Activated T-helper 9 cell treated with anti-CD3 and anti-CD28 coated beads, Interleukin-2, amount 50 U/mL, for 16 hours (primary cell): ENCODE measurements around the gene OSGEP.
"Not testable (repeated sequence)": the region's sequence is repeated elsewhere in the genome, so short reads cannot be mapped to it uniquely, and the experiment has no call there.

Experiments used
- DNase-seq: peaks from one replicate; pipeline ENCODE4 v3.0.0-alpha.2; 2020; ENCODE audit warnings: low read depth

OSGEP gene

DNA sequence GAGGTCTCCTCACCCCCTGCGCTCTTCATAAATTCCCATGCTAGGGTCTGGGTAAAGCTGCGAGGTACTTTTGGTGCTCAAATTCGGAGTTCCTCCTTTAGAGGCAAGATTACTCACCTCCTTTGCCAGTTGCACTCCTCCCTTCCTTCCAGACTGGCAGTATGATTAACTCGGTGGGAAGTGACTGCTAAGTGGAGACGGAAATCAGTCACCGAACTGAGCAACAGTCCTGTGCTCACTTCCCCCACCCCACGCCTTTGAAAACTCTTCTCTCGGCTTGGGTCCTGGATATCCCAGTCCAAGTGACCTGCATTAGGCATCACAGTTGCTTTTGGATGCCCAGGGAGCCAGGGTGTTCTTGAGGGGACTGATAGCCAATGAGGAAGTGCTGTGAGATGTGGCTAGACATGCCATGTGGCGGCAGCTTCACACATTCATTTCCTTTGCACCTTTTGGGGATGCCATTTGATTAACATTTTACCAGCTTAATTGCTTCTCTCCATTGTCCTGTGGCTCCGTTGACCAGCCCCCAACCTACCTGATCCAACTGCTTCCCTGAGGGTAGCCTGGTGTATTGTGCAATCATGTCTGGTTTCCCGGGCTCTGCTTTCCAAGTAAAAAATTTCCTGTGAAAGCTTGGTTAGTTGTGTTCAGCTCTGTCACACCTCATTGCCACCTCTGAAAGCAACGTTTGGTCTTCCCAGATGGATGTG is 15.4 kb upstream of the OSGEP start:
- DNase-seq = peak; percentile 38

DNA sequence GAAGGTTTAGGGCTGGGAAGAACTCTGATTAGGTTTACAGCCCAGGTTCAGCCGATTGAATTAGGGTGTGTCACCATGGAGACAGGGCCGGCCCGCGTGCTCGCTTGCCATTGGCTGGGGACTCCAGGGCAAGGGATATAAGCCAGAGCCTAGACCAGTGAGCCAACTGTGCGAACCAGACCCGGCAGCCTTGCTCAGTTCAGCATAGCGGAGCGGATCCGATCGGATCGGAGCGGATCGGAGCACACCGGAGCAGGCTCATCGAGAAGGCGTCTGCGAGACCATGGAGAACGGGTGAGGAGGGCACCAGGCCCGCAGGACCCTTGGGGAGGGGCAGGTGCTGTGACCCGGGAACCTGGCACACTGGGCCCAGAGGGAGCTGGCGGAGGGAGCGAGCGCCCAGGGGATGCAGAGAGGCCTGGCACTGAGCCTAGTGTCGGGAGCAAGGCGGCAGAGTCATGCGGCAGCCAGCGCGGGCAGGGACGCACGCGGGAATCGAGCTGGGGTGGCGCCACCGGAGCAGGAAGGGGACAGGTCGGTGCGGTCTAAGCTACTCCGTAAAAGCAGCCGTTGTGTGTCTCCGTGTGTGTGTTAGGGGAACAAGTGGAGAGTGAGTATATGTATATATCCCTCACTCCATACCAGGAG is 14.8 kb upstream of the OSGEP start, which contains the start of gene PNP:
Gene PNP (plus strand): TSS at position 165 of the 648 bp plus-strand sequence. CDS start 119 bp downstream, at position 284.
- DNase-seq = peak; percentile 82

DNA sequence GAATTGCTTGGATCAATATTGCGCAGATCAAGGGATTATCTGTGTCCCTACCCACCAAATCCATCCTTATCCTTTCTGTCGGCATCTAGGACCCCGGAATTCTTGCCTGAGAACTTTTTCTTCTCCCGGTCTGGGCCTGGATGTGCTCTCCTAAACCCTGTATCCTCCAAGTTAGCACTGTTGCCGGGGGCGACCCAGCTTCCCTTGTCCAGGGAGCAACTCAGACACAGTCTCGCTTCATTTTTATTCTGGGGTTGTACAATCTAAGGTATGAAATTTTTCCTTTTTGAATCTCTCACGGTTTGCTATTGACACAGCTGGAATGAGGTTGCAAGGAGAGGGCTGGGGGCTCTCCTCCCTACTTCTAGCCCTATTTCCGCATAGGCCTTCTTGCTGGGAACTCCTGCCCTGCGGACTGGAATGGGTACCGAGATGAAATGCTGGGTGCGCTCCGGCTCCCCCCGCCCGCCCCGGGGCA is 14.2 kb upstream of the OSGEP start:
- no peak for DNase-seq

DNA sequence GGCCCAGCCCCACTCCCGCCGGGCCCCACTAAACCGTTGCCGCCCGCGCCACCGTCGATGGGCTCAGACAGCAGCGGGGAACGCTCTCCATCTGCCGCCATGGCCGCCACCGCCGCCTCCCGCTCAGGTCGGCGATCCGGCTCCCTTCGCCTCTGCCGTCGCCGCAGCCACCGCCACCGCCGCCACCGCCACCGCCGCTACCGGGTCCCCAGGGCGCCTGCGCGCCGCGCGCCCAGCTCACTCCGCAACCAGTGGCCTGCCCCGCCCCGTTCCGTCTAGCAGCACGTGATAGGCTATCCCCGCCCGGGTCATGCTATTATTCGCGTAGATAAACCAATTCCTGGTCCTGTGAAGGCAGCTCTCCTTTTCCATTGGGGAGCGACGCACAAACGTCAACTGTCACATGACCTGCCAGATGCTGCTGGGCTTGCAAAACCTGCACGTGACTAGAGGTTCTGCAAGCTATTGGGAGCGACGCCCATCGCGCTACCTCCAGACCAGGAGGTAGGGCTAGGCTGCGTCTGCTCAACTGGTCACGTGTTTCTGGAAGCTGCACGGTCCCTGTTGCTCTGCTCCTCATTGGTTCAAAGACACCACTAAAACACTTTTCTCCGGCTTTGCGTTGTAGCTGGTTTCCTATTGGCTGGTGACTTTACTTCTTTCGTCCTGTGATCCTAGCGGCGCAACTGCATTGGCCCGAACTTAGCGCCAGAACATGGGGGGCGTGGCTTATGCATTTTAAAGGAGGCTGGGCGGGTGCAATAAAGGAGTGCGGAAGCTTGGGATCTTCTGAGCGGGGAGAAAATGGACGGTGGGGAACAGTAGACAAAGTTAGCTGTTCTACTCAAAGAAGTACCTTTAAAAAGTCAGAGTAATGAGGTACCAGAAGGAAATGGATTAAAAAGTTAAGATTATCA is 6.9 kb upstream of the OSGEP start, which contains the start of gene PIP4P1:
Gene PIP4P1 (minus strand): TSS at position 210 of the 917 bp plus-strand sequence. CDS start 109 bp downstream, at position 101.
- peak; percentile 97 for DNase-seq

DNA sequence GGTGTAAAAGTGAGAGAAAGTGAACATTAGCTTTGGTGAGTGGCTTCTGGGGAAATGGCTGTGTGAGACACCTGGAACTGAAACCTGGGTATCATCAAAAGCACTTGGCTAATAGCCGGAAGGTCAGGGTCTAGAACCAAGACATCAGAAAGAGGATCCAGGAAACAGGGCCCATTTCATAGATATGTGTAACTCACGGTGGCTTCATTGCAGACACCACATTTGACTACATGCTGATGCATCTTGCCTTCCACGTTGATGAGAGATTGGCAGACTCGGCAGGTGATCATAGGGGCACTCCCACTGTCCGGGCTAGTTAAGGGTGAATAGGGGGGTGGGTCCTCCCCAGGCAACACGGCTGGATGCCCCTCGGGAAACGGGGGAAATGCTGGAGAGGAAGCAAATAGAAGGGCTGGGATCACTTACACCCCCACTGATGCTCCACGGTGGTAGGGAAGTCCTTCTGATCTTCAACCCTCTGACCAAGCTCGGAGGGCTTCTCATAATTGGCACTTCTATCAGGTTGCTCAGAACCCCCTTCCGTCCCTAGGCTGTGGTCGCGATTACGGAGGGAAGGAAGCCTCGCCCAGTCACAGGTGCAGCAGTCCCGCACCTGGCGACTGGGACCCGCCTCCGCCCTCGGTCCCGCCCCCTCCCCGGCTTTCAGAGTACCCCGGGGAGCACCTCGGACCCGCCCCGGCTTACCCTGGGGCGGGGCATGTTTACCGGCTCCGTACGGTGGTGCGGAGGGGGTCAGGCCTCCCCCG is 6.0 kb upstream of the OSGEP start:
- DNase-seq = peak; percentile 37

DNA sequence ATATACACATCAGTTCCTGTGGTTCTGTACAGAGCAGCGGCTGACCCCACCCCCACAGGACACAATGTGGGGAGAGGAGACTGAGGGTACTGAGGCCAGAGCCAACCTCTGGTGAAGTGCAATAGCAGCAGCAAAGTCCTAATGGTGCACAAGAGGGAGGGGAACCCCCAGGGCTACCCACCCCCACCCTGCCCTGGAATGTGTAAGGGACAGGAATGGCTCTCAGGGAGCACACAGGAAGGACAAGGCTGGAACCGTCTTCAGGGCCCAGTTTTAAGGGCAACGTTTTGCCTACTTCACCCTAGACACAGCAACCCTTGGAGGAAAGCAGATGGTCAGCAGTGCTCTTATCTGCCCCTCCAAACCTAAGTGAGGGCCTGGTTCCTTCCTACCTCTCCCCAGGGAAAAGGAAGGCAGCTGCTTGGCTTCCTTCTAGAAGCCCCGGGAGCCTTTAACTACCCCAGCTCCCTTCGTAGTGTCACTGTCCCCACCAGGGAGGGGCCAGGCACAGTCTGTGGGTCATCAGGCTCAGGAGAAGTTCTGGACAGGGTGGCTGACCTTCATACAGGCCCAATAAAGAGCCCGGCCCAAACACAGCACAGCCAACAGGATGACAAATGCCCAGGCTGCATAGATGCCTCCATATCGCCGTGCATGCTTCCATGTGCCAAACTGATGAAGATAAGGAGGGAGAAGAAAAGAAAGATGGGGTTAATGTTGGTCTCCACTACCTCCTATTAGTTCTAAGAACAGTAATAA is 3.6 kb upstream of the OSGEP start:
- DNase-seq = no peak

DNA sequence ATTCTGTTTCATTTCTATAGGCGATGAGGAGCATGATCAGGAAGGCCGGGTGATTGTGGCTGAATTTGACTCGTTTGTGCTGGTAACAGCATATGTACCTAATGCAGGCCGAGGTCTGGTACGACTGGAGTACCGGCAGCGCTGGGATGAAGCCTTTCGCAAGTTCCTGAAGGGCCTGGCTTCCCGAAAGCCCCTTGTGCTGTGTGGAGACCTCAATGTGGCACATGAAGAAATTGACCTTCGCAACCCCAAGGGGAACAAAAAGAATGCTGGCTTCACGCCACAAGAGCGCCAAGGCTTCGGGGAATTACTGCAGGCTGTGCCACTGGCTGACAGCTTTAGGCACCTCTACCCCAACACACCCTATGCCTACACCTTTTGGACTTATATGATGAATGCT is 2.4 kb upstream of the OSGEP start:
- no peak for DNase-seq

DNA sequence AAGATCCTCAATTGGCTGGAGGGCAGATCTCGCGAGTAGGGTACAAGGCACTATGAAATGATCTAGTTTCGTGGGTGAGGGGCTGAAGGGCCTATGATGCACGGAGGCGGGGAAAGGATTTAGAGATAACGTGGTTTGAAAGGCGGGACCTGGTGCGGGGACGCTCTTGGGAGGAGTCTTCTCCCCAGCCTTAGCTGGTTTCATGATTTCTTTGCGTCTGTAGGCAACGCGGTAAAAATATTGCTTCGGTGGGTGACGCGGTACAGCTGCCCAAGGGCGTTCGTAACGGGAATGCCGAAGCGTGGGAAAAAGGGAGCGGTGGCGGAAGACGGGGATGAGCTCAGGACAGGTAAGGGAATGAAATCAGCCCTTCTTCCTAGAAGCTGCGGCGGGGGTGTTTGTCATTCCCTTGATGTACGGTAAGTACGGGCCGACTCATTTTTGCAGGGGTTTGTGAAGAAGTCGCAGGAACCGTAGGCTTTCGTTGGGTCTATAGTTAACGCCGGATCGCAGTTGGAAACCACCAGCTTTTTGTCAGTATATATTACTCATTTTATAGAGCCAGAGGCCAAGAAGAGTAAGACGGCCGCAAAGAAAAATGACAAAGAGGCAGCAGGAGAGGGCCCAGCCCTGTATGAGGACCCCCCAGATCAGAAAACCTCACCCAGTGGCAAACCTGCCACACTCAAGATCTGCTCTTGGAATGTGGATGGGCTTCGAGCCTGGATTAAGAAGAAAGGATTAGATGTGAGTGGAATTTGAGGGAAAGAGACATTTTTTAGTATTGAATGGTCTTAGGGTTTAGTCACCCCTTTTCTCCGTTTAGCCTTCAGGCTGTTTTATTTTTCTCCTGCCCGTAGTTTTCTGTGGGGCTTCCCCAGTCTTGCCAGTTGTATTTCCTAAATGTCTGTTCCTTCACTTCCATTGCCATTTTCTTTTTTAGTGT is 1.0 kb upstream of the OSGEP start:
- DNase-seq = peak; percentile 56

DNA sequence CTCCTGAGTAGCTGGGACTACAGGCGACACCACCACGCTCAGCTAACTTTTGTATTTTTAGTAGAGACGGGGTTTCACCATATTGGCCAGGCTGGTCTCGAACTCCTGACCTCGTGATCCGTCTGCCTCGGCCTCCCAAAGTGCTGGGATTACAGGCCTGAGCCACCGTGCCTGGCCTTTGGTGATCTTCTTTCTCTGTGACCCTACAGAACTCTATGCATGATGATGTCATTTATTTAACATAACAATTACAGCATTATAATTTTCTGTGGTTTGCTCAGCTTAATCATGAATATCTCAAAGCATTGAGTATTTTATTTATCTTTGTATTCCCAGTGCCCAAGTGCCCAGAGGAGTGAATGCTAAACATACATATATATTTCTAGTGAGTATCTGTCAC is 1.8 kb downstream of the OSGEP start:
- DNase-seq = not testable (repeated sequence)

DNA sequence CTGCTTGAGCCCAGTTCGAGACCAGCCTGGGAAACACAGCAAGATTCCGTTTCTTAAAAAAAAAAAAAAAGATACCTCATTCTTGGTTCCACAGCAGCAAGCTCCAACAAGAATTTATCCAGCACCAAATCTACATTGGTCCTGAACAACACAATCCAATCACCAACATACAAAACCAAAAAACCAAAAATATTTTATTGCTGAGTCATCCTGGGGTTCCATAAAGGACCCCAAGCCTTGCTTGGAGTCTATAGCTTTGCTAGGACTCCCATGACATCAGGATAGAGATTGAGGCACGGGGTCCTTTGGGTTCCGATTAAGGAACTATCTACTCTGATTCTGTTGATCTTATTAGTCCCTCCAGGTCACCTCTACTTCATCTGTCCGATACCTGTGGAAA is 7.7 kb downstream of the OSGEP start:
- DNase-seq = no peak

DNA sequence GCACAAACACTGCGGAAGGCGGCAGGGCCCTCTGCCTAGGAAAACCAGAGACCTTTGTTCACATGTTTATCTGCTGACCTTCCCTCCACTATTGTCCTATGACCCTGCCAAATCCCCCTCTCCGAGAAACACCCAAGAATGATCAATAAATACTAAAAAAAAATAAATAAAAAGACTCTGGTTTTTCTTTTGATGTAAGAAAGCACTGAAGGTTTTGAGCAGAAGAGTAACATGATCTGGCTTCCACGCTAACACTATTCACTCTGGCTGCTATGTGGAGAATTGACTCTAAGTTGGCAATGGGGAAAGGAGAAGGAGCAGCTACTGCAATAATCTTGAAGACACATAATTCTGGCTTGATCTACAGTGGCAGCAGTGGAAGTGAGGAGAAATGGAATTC is 11.0 kb downstream of the OSGEP start:
- not testable (repeated sequence) for DNase-seq

DNA sequence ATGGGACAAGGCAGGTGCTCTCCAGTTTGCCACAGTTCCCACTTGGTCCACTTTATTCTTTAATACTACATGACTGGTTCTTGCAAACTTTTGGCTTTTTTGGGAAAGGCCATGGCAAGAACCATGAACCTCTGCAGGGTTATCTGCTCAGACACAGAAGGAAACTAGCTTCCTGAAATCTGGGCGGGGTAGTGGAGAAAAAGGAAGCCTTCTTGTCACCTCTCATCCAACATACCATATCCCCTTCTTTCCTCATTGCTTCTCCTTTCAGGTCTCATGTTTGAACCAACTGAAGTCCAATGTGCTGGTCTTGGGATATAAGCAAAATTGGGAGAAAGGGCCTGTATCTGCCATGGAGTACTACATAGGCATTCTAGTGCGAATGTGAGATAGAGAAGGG is 13.2 kb downstream of the OSGEP start:
- no peak for DNase-seq

DNA sequence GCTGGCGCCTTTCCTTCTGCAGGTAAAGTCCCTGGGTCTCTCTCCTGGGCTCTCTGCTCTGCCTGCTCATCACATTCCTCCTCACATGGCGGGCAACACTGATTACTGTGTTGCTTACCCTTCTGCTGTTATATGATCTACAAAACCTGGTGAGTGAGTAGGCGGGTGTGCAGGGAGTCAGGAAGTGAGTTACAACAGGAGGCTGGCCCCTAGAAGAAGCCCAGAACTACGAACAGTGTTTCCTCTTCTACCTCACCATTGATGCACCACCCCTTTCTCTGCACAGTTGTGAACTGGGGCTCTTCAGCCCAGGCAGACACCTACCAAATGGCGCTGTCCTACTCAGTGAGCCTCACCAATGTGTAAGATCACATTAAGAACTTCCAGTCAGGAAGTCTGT is 13.7 kb downstream of the OSGEP start:
- DNase-seq = no peak

DNA sequence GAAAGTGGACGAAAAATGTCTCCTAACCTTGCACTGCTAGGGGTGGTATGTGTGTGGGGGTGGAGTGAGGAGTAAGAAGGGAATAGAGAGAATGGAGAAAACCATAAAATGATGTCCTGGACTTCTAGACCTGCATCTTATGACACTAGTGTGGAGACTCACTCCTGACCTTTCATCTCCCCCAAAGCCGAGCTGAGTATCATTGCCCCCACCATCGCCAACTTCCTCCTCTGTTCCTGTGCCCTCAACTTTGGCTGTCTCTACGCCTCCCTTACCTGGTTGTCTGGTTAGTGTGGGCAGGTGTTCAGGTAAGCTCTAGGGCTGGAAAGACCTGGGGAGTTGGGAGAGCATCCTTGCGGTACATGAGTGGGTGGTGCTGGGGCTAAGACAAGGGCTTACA is 14.1 kb downstream of the OSGEP start:
- DNase-seq = no peak

DNA sequence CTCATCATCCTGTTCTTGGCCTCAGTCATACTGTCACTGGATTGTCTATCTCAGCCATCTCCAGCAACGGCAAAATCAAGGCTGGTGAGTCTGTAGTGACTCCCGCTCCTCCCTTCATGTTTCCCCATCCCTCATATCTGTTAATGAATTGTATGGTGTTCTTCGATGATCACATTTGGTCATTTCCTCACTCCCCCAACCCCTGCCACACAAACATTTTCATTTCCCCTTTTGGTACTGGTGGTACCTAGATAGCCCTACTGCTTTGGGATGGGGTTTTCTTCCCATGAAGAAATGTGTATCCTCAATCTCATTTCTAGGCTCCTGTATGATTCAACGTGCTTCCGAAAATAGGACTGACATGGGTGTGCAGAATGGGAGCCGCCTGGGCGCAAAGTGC is 15.9 kb downstream of the OSGEP start:
- no peak for DNase-seq

DNA sequence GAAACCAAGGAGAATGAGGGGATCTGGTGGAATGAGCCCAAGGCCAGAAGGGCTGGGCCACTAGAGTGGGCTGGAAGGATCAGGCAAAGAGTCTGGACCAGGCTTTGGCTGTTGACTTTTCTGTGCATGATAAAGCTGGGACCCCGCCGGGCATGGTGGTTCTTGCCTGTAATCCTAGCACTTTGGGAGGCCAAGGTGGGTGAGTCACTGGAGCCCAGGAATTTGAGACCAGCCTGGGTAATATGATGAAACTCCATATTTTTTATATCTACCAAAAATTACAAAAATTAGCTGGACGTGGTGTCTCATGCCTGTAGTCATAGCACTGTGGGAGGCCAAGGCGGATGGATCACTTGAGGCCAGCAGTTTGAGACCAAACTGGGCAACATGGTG is 18.3 kb downstream of the OSGEP start:
- DNase-seq = no peak

DNA sequence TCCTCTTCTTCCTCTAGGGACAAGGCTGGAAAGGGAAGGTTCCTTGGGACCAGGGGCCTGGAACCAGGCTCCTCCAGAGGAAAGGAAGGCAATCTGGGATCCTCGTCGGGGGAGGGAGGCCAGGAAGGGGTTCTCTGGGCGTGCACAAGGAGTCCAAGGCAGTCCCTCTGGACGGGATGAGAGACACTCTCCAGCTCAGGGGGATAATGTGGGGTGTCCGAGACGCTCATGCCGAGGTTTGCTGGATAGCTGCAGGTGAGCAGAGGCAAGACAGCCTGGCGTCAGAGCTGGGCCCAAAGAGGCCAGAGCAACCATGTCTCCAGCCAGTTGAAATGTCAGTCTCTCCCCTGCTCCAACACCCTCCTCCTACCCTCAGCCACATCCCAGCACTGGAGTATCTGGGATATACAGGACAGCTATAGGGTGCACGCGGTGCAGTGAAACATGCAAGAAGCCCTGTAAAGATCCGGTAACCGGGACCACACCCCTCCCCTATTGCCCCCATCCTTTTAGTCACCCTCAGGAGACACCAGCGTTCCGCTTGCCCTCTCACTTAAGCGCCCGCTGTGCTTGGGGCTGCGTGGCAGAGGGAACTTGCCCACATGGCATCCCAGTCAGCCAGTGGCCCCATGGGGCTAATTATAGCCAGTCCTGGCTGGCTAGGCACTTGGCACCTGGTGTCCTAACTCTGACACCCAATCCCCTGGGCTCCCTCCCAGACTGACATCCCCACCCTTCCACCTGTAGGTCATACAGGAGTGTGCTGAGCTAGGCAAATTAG is 18.8 kb downstream of the OSGEP start, which contains the start of gene KLHL33:
Gene KLHL33 (minus strand): TSS at position 585 of the 781 bp plus-strand sequence. CDS start 355 bp downstream, at position 230.
- DNase-seq = no peak

DNA sequence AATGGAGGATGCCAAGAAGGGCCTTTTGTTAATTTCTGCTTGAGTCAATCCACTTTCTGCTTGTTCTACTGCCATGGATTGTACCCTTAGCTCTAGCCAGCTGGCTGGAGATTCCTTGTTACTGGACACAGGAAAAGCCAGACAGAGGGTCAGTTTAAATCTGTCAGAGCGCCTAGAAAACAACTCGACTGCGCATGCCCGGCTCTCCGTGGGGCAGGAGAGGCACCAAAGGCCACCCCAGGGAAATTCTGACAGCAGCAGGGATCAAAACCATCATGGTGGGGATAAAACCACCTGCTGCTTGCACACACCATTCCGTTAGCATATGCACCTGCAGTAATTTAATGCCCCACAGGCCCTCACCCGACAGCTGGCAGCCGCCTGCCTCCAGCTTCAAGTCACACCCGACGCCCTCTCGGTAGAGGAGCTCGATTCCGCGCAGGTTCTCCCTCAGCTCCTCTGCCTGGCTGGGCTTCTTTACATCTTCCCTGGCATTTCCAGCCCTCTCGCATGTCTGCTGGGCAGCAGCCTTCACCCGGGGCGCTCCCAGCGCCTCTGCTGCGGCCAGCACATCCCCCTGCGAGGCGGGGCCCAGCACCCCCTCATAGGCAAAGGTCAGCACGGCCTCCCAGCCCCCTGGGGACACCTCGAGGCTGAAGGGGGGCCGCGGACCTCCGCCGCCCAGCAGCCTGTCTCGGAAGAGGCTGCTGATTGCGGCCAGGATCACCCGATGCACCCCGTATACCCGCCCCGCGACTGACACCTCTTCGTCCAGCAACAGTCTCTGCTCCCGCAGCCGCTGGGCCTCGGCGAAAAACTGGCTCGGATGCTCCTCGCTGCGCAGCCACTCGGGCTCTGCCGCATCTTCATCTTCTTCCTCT is 19.7 kb downstream of the OSGEP start:
- DNase-seq = no peak
